WTC11 (cell line): Measurements from ENCODE around the gene ARHGAP30. TPM values are rescaled to one million over a fixed set of nuclear protein-coding genes. Genes with fewer than 3 reads are reported as not detected.

Experiments used
- ATAC-seq: fragments of 200-7000 bp; cut with Tn5 transposase; 2 replicates; pipeline ENCODE4 v1.10.0; 2021; ENCODE audit warnings: mild to moderate bottlenecking, moderate library complexity
- CTCF ChIA-PET: fragments of 300-600 bp; sonication (Branson Sonifier 250); formaldehyde crosslinking; loops from one replicate; lab custom pipeline; 2021; ENCODE audit warnings: antibody characterized with exemption; lab: Charles Lee
- POLR2A ChIA-PET: fragments of 350-600 bp; sonication (Branson Sonifier 250); formaldehyde crosslinking; loops from one replicate; lab custom pipeline; 2021; ENCODE audit warnings: antibody characterized with exemption; lab: Charles Lee
- DNase-seq: peaks from one replicate; pipeline ENCODE4 v3.0.0; 2021; ENCODE audit warnings: low spot score
- H3K27ac Mint-ChIP-seq: 2 replicates; pipeline ENCODE4 v1.8.0; 2021; ENCODE audit warnings: mixed read lengths
- H3K27me3 Mint-ChIP-seq: 2 replicates; pipeline ENCODE4 v1.8.0; 2021; ENCODE audit warnings: low read depth, mild to moderate bottlenecking, moderate library complexity, mixed read lengths
- H3K36me3 Mint-ChIP-seq: 2 replicates; pipeline ENCODE4 v1.8.0; 2021; ENCODE audit warnings: mixed read lengths
- H3K4me1 Mint-ChIP-seq: 2 replicates; pipeline ENCODE4 v1.8.0; 2022; ENCODE audit warnings: mixed read lengths
- H3K4me3 Mint-ChIP-seq: 2 replicates; pipeline ENCODE4 v1.8.0; 2021; ENCODE audit warnings: mild to moderate bottlenecking, moderate library complexity, mixed read lengths
- H3K9me3 Mint-ChIP-seq: 2 replicates; pipeline ENCODE4 v1.8.0; 2021; ENCODE audit warnings: mixed read lengths
- CBFB ChIP-seq: sonication (generic); formaldehyde crosslinking; IDR thresholded peaks from 2 replicates; pipeline ENCODE4 v1.8.1; 2022; ENCODE audit warnings: mild to moderate bottlenecking, low read depth, missing genetic modification reagents
- FOXK1 ChIP-seq: sonication (generic); formaldehyde crosslinking; IDR thresholded peaks from 2 replicates; pipeline ENCODE4 v1.8.0; 2022; ENCODE audit warnings: mild to moderate bottlenecking, moderate library complexity, missing genetic modification reagents
- ZNF219 ChIP-seq: sonication (generic); formaldehyde crosslinking; IDR thresholded peaks from 2 replicates; pipeline ENCODE4 v1.8.0; 2023; ENCODE audit warnings: missing genetic modification reagents, mild to moderate bottlenecking, borderline replicate concordance
- ZNF263 ChIP-seq: sonication (generic); formaldehyde crosslinking; IDR thresholded peaks from 2 replicates; pipeline ENCODE4 v1.8.1; 2022; ENCODE audit warnings: low read depth, mild to moderate bottlenecking, moderate library complexity, missing genetic modification reagents
- ZNF396 ChIP-seq: fragments of 250-450 bp; sonication (Bioruptor Pico); IDR thresholded peaks from 2 replicates; pipeline ENCODE4 v1.8.0; 2021; ENCODE audit warnings: mild to moderate bottlenecking, moderate library complexity, borderline replicate concordance
- ZNF416 ChIP-seq: fragments of 250-450 bp; sonication (Bioruptor Pico); IDR thresholded peaks from 2 replicates; pipeline ENCODE4 v1.9.0; 2021; ENCODE audit warnings: mild to moderate bottlenecking, inconsistent platforms
- total RNA-seq: library from RNA; stranded (reverse); gene quantifications from 3 replicates; pipeline ENCODE4 v1.2.3, GENCODE V29; 2021
- TF ChIP-seq, protein P1 (sequence below): sonication (generic); formaldehyde crosslinking; IDR thresholded peaks from 2 replicates; pipeline ENCODE4 v1.8.0; 2022; ENCODE audit warnings: mild to moderate bottlenecking, missing genetic modification reagents
- TF ChIP-seq, protein P2 (sequence below): sonication (generic); formaldehyde crosslinking; IDR thresholded peaks from 2 replicates; pipeline ENCODE4 v1.8.1; 2023; ENCODE audit warnings: mild to moderate bottlenecking, missing genetic modification reagents
- TF ChIP-seq, protein P3 (sequence below): sonication (generic); formaldehyde crosslinking; conservative IDR thresholded peaks from 2 replicates; pipeline ENCODE4 v1.8.1; 2023; ENCODE audit warnings: mild to moderate bottlenecking, low read depth, missing genetic modification reagents, moderate library complexity
- TF ChIP-seq, protein P4 (sequence below): sonication (generic); formaldehyde crosslinking; IDR thresholded peaks from 2 replicates; pipeline ENCODE4 v1.8.1; 2023; ENCODE audit warnings: mild to moderate bottlenecking, moderate library complexity, missing genetic modification reagents
- TF ChIP-seq, protein P5 (sequence below): sonication (generic); formaldehyde crosslinking; IDR thresholded peaks from 2 replicates; pipeline ENCODE4 v1.8.0; 2023; ENCODE audit warnings: mild to moderate bottlenecking, missing genetic modification reagents
- TF ChIP-seq, protein P6 (sequence below): sonication (generic); formaldehyde crosslinking; IDR thresholded peaks from 2 replicates; pipeline ENCODE4 v1.8.1; 2022; ENCODE audit warnings: mild to moderate bottlenecking, moderate library complexity, missing genetic modification reagents
- TF ChIP-seq, protein P7 (sequence below): sonication (generic); formaldehyde crosslinking; IDR thresholded peaks from 2 replicates; pipeline ENCODE4 v1.8.1; 2023; ENCODE audit warnings: mild to moderate bottlenecking, missing genetic modification reagents
- TF ChIP-seq, protein P8 (sequence below): sonication (generic); formaldehyde crosslinking; IDR thresholded peaks from 2 replicates; pipeline ENCODE4 v1.8.1; 2022; ENCODE audit warnings: missing genetic modification reagents, borderline replicate concordance

ARHGAP30 gene
- total RNA-seq, 1 experiment from 2014 or later: 0.52 TPM

DNA sequence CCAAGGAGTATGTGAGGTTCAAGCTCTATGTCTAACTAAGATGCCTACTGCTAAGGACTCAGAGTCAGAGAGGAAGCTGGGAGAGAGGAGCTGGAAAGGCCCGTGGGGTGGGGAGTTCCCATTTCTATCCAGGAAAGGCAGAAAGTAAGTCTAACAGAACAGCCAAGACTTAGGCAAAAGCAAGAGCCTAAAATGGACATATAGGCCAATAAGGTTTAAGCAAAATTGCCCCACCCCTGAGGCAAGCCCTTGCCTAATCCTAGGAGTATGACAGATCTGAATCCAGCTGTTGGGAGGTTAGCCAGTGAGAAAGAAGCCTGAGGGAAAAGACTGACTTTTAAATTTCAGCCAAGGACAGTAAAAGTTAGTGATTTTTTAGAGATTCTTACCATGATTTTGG lies 26.8 kb upstream of the ARHGAP30 start (continued):
- TF ChIP-seq, protein P1, sequence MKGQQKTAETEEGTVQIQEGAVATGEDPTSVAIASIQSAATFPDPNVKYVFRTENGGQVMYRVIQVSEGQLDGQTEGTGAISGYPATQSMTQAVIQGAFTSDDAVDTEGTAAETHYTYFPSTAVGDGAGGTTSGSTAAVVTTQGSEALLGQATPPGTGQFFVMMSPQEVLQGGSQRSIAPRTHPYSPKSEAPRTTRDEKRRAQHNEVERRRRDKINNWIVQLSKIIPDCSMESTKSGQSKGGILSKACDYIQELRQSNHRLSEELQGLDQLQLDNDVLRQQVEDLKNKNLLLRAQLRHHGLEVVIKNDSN: no peak
- TF ChIP-seq, protein P2, sequence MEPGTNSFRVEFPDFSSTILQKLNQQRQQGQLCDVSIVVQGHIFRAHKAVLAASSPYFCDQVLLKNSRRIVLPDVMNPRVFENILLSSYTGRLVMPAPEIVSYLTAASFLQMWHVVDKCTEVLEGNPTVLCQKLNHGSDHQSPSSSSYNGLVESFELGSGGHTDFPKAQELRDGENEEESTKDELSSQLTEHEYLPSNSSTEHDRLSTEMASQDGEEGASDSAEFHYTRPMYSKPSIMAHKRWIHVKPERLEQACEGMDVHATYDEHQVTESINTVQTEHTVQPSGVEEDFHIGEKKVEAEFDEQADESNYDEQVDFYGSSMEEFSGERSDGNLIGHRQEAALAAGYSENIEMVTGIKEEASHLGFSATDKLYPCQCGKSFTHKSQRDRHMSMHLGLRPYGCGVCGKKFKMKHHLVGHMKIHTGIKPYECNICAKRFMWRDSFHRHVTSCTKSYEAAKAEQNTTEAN (CRISPR knock-in tag): no peak
- TF ChIP-seq ZNF416: no peak

DNA sequence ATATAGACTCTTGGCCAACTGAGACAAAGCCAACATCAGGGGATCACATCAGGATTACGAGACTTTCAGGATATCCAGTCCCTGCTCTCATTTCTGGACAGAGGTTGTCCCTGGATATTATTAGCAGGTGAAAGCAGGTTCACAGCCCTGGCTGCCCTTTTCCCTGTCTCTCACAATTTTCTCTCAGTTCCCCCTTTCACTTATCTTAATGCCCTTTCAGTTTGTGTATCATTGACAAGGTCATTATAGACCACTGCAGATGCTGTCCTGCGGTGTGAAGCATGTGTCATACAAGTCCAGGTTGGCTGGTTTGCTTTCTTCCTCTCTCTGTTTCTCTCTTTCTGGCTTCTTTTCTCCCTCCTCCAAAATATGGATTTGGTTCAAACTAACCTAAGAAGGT lies 26.3 kb upstream of the ARHGAP30 start:
- CTCF ChIA-PET: interaction anchor here (0.9 to 8.2 kb wide), 5 partner anchors 10 to 142 kb away, joined by 3 to 109 read pairs (median 24); partner anchors contain the start of genes ARHGAP30, ITLN2 and PPOX

DNA sequence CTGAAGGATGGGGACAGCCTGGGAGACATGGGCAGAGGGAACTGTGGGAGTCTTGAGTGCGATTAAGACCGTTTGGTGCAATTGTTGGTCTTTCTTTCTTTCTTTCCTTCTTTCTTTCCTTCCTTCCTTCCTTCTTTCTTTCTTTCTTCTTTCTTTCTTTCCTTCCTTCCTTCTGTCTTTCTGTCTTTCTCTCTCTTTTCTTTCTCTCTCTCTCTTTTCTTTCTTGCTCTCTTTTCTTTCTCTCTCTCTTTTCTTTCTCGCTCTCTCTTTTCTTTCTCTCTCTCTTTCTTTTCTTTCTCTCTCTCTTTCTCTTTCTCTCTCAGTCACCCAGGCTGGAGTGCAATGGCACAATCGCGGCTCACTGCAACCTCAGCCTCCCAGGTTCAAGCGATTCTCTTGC lies 25.5 kb upstream of the ARHGAP30 start:
- H3K27me3 Mint-ChIP-seq: peaks cover 6% of the 10 kb centered on the region; the same call in 1 of the 2 replicates
- H3K4me3 Mint-ChIP-seq: no peak overlapping the region
- H3K9me3 Mint-ChIP-seq: no peaks in the 10 kb centered on the region
- peaks cover 6% of the 10 kb centered on the region for H3K4me1 Mint-ChIP-seq
- DNase-seq (no peak), ATAC-seq (no peak)
- peaks cover 4% of the 10 kb centered on the region; the same call in 1 of the 2 replicates for H3K36me3 Mint-ChIP-seq
- CTCF ChIA-PET: interaction anchor here (0.7 to 8.2 kb wide), 3 partner anchors 24 to 105 kb away, joined by 3 to 109 read pairs (median 3); partner anchors contain the start of genes ARHGAP30 and PPOX
- POLR2A ChIA-PET: no interaction called here
- no peak overlapping the region for H3K27ac Mint-ChIP-seq
- TF ChIP-seq ZNF263 (CRISPR knock-in tag): no peak
- TF ChIP-seq, protein P3, sequence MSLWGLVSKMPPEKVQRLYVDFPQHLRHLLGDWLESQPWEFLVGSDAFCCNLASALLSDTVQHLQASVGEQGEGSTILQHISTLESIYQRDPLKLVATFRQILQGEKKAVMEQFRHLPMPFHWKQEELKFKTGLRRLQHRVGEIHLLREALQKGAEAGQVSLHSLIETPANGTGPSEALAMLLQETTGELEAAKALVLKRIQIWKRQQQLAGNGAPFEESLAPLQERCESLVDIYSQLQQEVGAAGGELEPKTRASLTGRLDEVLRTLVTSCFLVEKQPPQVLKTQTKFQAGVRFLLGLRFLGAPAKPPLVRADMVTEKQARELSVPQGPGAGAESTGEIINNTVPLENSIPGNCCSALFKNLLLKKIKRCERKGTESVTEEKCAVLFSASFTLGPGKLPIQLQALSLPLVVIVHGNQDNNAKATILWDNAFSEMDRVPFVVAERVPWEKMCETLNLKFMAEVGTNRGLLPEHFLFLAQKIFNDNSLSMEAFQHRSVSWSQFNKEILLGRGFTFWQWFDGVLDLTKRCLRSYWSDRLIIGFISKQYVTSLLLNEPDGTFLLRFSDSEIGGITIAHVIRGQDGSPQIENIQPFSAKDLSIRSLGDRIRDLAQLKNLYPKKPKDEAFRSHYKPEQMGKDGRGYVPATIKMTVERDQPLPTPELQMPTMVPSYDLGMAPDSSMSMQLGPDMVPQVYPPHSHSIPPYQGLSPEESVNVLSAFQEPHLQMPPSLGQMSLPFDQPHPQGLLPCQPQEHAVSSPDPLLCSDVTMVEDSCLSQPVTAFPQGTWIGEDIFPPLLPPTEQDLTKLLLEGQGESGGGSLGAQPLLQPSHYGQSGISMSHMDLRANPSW: no peak
- TF ChIP-seq, protein P4, sequence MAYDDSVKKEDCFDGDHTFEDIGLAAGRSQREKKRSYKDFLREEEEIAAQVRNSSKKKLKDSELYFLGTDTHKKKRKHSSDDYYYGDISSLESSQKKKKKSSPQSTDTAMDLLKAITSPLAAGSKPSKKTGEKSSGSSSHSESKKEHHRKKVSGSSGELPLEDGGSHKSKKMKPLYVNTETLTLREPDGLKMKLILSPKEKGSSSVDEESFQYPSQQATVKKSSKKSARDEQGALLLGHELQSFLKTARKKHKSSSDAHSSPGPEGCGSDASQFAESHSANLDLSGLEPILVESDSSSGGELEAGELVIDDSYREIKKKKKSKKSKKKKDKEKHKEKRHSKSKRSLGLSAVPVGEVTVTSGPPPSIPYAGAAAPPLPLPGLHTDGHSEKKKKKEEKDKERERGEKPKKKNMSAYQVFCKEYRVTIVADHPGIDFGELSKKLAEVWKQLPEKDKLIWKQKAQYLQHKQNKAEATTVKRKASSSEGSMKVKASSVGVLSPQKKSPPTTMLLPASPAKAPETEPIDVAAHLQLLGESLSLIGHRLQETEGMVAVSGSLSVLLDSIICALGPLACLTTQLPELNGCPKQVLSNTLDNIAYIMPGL: no peak
- TF ChIP-seq FOXK1 (CRISPR knock-in tag): no peak
- TF ChIP-seq, protein P5, sequence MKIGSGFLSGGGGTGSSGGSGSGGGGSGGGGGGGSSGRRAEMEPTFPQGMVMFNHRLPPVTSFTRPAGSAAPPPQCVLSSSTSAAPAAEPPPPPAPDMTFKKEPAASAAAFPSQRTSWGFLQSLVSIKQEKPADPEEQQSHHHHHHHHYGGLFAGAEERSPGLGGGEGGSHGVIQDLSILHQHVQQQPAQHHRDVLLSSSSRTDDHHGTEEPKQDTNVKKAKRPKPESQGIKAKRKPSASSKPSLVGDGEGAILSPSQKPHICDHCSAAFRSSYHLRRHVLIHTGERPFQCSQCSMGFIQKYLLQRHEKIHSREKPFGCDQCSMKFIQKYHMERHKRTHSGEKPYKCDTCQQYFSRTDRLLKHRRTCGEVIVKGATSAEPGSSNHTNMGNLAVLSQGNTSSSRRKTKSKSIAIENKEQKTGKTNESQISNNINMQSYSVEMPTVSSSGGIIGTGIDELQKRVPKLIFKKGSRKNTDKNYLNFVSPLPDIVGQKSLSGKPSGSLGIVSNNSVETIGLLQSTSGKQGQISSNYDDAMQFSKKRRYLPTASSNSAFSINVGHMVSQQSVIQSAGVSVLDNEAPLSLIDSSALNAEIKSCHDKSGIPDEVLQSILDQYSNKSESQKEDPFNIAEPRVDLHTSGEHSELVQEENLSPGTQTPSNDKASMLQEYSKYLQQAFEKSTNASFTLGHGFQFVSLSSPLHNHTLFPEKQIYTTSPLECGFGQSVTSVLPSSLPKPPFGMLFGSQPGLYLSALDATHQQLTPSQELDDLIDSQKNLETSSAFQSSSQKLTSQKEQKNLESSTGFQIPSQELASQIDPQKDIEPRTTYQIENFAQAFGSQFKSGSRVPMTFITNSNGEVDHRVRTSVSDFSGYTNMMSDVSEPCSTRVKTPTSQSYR: no peak
- TF ChIP-seq, protein P6, sequence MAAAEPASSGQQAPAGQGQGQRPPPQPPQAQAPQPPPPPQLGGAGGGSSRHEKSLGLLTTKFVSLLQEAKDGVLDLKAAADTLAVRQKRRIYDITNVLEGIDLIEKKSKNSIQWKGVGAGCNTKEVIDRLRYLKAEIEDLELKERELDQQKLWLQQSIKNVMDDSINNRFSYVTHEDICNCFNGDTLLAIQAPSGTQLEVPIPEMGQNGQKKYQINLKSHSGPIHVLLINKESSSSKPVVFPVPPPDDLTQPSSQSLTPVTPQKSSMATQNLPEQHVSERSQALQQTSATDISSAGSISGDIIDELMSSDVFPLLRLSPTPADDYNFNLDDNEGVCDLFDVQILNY (CRISPR knock-in tag): no peak
- TF ChIP-seq, protein P7, sequence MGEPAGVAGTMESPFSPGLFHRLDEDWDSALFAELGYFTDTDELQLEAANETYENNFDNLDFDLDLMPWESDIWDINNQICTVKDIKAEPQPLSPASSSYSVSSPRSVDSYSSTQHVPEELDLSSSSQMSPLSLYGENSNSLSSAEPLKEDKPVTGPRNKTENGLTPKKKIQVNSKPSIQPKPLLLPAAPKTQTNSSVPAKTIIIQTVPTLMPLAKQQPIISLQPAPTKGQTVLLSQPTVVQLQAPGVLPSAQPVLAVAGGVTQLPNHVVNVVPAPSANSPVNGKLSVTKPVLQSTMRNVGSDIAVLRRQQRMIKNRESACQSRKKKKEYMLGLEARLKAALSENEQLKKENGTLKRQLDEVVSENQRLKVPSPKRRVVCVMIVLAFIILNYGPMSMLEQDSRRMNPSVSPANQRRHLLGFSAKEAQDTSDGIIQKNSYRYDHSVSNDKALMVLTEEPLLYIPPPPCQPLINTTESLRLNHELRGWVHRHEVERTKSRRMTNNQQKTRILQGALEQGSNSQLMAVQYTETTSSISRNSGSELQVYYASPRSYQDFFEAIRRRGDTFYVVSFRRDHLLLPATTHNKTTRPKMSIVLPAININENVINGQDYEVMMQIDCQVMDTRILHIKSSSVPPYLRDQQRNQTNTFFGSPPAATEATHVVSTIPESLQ: no peak
- TF ChIP-seq, protein P8, sequence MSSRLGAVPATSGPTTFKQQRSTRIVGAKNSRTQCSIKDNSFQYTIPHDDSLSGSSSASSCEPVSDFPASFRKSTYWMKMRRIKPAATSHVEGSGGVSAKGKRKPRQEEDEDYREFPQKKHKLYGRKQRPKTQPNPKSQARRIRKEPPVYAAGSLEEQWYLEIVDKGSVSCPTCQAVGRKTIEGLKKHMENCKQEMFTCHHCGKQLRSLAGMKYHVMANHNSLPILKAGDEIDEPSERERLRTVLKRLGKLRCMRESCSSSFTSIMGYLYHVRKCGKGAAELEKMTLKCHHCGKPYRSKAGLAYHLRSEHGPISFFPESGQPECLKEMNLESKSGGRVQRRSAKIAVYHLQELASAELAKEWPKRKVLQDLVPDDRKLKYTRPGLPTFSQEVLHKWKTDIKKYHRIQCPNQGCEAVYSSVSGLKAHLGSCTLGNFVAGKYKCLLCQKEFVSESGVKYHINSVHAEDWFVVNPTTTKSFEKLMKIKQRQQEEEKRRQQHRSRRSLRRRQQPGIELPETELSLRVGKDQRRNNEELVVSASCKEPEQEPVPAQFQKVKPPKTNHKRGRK: no peak
- no peak for TF ChIP-seq CBFB (CRISPR knock-in tag)
- no peak for TF ChIP-seq ZNF396 (CRISPR knock-in tag)

More for the DNA sequence above, 26.3 kb upstream of the ARHGAP30 start:
- Mint-ChIP-seq H3K27me3 (peaks cover 6% of the 10 kb centered on the region; the same call in 1 of the 2 replicates), H3K36me3 (peaks cover 6% of the 10 kb centered on the region), H3K9me3 (no peaks in the 10 kb centered on the region), H3K4me3 (no peak overlapping the region), H3K4me1 (peaks cover 6% of the 10 kb centered on the region), H3K27ac (no peak overlapping the region)
- TF ChIP-seq ZNF219 (CRISPR knock-in tag): no peak
- no peak for ATAC-seq
- no peak for DNase-seq
- POLR2A ChIA-PET: no interaction called here
